WTC11 (cell line): ENCODE data around the gene LRFN2. TPM values are rescaled to one million over a fixed set of nuclear protein-coding genes. Genes with fewer than 3 reads are reported as not detected.

Source experiments
- ATAC-seq: fragments of 200-7000 bp; cut with Tn5 transposase; 2 replicates; pipeline ENCODE4 v1.10.0; 2021; ENCODE audit warnings: mild to moderate bottlenecking, moderate library complexity
- CTCF ChIA-PET: fragments of 300-600 bp; sonication (Branson Sonifier 250); formaldehyde crosslinking; loops from one replicate; lab custom pipeline; 2021; ENCODE audit warnings: antibody characterized with exemption; lab: Charles Lee
- POLR2A ChIA-PET: fragments of 350-600 bp; sonication (Branson Sonifier 250); formaldehyde crosslinking; loops from one replicate; lab custom pipeline; 2021; ENCODE audit warnings: antibody characterized with exemption; lab: Charles Lee
- DNase-seq: peaks from one replicate; pipeline ENCODE4 v3.0.0; 2021; ENCODE audit warnings: low spot score
- H3K27ac Mint-ChIP-seq: 2 replicates; pipeline ENCODE4 v1.8.0; 2021; ENCODE audit warnings: mixed read lengths
- H3K27me3 Mint-ChIP-seq: 2 replicates; pipeline ENCODE4 v1.8.0; 2021; ENCODE audit warnings: low read depth, mild to moderate bottlenecking, moderate library complexity, mixed read lengths
- H3K36me3 Mint-ChIP-seq: 2 replicates; pipeline ENCODE4 v1.8.0; 2021; ENCODE audit warnings: mixed read lengths
- H3K4me1 Mint-ChIP-seq: 2 replicates; pipeline ENCODE4 v1.8.0; 2022; ENCODE audit warnings: mixed read lengths
- H3K4me3 Mint-ChIP-seq: 2 replicates; pipeline ENCODE4 v1.8.0; 2021; ENCODE audit warnings: mild to moderate bottlenecking, moderate library complexity, mixed read lengths
- H3K9me3 Mint-ChIP-seq: 2 replicates; pipeline ENCODE4 v1.8.0; 2021; ENCODE audit warnings: mixed read lengths
- ARID4B ChIP-seq: sonication (generic); formaldehyde crosslinking; IDR thresholded peaks from 2 replicates; pipeline ENCODE4 v1.8.0; 2023; ENCODE audit warnings: missing genetic modification reagents, mild to moderate bottlenecking, borderline replicate concordance
- CDX4 ChIP-seq: fragments of 250-450 bp; sonication (Bioruptor Pico); IDR thresholded peaks from 2 replicates; pipeline ENCODE4 v1.9.0; 2021; ENCODE audit warnings: moderate library complexity, mild to moderate bottlenecking, inconsistent platforms, borderline replicate concordance
- CREM ChIP-seq: sonication (generic); formaldehyde crosslinking; IDR thresholded peaks from 2 replicates; pipeline ENCODE4 v1.8.1; 2022; ENCODE audit warnings: mild to moderate bottlenecking, missing genetic modification reagents, moderate library complexity
- CTCF ChIP-seq: fragments of 200-600 bp; IDR thresholded peaks from 2 replicates; pipeline ENCODE4 v1.8.0; 2022; ENCODE audit warnings: antibody characterized with exemption
- ETV6 ChIP-seq: sonication (generic); formaldehyde crosslinking; IDR thresholded peaks from 2 replicates; pipeline ENCODE4 v1.8.1; 2022; ENCODE audit warnings: mild to moderate bottlenecking, missing genetic modification reagents
- FOXP1 ChIP-seq: sonication (generic); formaldehyde crosslinking; IDR thresholded peaks from 2 replicates; pipeline ENCODE4 v1.8.0; 2022; ENCODE audit warnings: missing genetic modification reagents, mild to moderate bottlenecking, moderate library complexity, borderline replicate concordance
- FOXP4 ChIP-seq: sonication (generic); formaldehyde crosslinking; IDR thresholded peaks from 2 replicates; pipeline ENCODE4 v1.8.0; 2022; ENCODE audit warnings: mild to moderate bottlenecking, missing genetic modification reagents
- GTF2I ChIP-seq: fragments of 250-450 bp; sonication (Bioruptor Pico); conservative IDR thresholded peaks from 2 replicates; pipeline ENCODE4 v1.4.0; 2021; ENCODE audit warnings: mild to moderate bottlenecking
- KAT7 ChIP-seq: sonication (generic); formaldehyde crosslinking; IDR thresholded peaks from 2 replicates; pipeline ENCODE4 v1.8.1; 2023; ENCODE audit warnings: missing genetic modification reagents, mild to moderate bottlenecking, borderline replicate concordance
- NFE2L1 ChIP-seq: sonication (generic); formaldehyde crosslinking; IDR thresholded peaks from 2 replicates; pipeline ENCODE4 v1.8.1; 2023; ENCODE audit warnings: missing genetic modification reagents
- NR2C2 ChIP-seq: sonication (generic); formaldehyde crosslinking; IDR thresholded peaks from 2 replicates; pipeline ENCODE4 v1.8.0; 2022; ENCODE audit warnings: mild to moderate bottlenecking, missing genetic modification reagents
- NR3C1 ChIP-seq: sonication (generic); formaldehyde crosslinking; conservative IDR thresholded peaks from 2 replicates; pipeline ENCODE4 v1.8.1; 2023; ENCODE audit warnings: low read depth, mild to moderate bottlenecking, missing genetic modification reagents
- PRDM15 ChIP-seq: sonication (generic); formaldehyde crosslinking; IDR thresholded peaks from 2 replicates; pipeline ENCODE4 v1.8.0; 2022; ENCODE audit warnings: missing genetic modification reagents
- RELA ChIP-seq: sonication (generic); formaldehyde crosslinking; IDR thresholded peaks from 2 replicates; pipeline ENCODE4 v1.8.1; 2022; ENCODE audit warnings: missing genetic modification reagents, mild to moderate bottlenecking, borderline replicate concordance
- SMAD3 ChIP-seq: sonication (generic); formaldehyde crosslinking; IDR thresholded peaks from 2 replicates; pipeline ENCODE4 v1.8.0; 2022; ENCODE audit warnings: missing genetic modification reagents, mild to moderate bottlenecking, borderline replicate concordance
- SMAD4 ChIP-seq: sonication (generic); formaldehyde crosslinking; IDR thresholded peaks from 2 replicates; pipeline ENCODE4 v1.8.0; 2022; ENCODE audit warnings: mild to moderate bottlenecking, missing genetic modification reagents
- TEAD4 ChIP-seq: sonication (generic); formaldehyde crosslinking; IDR thresholded peaks from 2 replicates; pipeline ENCODE4 v1.8.0; 2022; ENCODE audit warnings: mild to moderate bottlenecking, missing genetic modification reagents
- ZBTB43 ChIP-seq: sonication (generic); formaldehyde crosslinking; IDR thresholded peaks from 2 replicates; pipeline ENCODE4 v1.8.1; 2023; ENCODE audit warnings: mild to moderate bottlenecking, missing genetic modification reagents
- ZNF317 ChIP-seq: sonication (generic); formaldehyde crosslinking; IDR thresholded peaks from 2 replicates; pipeline ENCODE4 v1.8.1; 2023; ENCODE audit warnings: low read depth, mild to moderate bottlenecking, moderate library complexity, missing genetic modification reagents, borderline replicate concordance
- ZSCAN18 ChIP-seq: fragments of 250-450 bp; sonication (Bioruptor Pico); IDR thresholded peaks from 2 replicates; pipeline ENCODE4 v2.1.2; 2022; ENCODE audit warnings: mild to moderate bottlenecking, moderate library complexity
- total RNA-seq: library from RNA; stranded (reverse); gene quantifications from 3 replicates; pipeline ENCODE4 v1.2.3, GENCODE V29; 2021

Gene LRFN2
- total RNA-seq, 1 experiment from 2014 or later, result 1.6 TPM

GRCh38 chr6:40474937-40475336 is 112.2 kb downstream of the LRFN2 start (continued):
- TF ChIP-seq ARID4B (CRISPR knock-in tag) (no peak), SMAD3 (no peak), CREM (CRISPR knock-in tag) (no peak), GTF2I (CRISPR knock-in tag) (no peak), RELA (CRISPR knock-in tag) (no peak), FOXP1 (CRISPR knock-in tag) (no peak)

GRCh38 chr6:40473026-40473425 is 114.1 kb downstream of the LRFN2 start:
- DNase-seq, result no peak
- TF ChIP-seq KAT7 (CRISPR knock-in tag), result no peak
- TF ChIP-seq ETV6 (CRISPR knock-in tag), result no peak
- TF ChIP-seq NFE2L1 (CRISPR knock-in tag), result no peak
- TF ChIP-seq FOXP4 (CRISPR knock-in tag), result no peak
- no peak for TF ChIP-seq ZSCAN18
- TF ChIP-seq CTCF, result no peak
- no peak for TF ChIP-seq ZNF317 (CRISPR knock-in tag)
- TF ChIP-seq NR3C1 (CRISPR knock-in tag), result no peak
- no peak for TF ChIP-seq CDX4 (CRISPR knock-in tag)
- TF ChIP-seq SMAD4 (CRISPR knock-in tag), result no peak
- no peak for TF ChIP-seq ZBTB43 (CRISPR knock-in tag)
- TF ChIP-seq TEAD4, result no peak
- TF ChIP-seq NR2C2, result no peak
- TF ChIP-seq PRDM15 (CRISPR knock-in tag), result no peak
- TF ChIP-seq RELA (CRISPR knock-in tag), result no peak
- Mint-ChIP-seq H3K36me3 (no peaks in the 10 kb centered on the region), H3K27me3 (peaks cover 8% of the 10 kb centered on the region; the same call in 1 of the 2 replicates), H3K4me3 (no peak overlapping the region), H3K9me3 (no peaks in the 10 kb centered on the region), H3K4me1 (peaks cover 37% of the 10 kb centered on the region), H3K27ac (no peak overlapping the region)
- ATAC-seq, result no peak
- ChIA-PET CTCF (interaction anchor here (1.2 kb wide), 1 partner anchor 114 kb away, joined by 4 read pairs; the partner anchor contains the start of gene LRFN2), POLR2A (no interaction called here)
